GM18508 (cell line): ENCODE data around the gene CAMK2D.
A peak's percentile ranks its signal among the peaks of the same experiment; 100 is the strongest.

Experiments
- ATAC-seq: cut with Tn5 transposase; IDR thresholded peaks from one replicate; pipeline ENCODE4 v1.9.1; 2021; ENCODE audit warnings: moderate number of reproducible peaks; ENCODE audit not compliant: insufficient read depth, unreplicated experiment

CAMK2D gene

DNA sequence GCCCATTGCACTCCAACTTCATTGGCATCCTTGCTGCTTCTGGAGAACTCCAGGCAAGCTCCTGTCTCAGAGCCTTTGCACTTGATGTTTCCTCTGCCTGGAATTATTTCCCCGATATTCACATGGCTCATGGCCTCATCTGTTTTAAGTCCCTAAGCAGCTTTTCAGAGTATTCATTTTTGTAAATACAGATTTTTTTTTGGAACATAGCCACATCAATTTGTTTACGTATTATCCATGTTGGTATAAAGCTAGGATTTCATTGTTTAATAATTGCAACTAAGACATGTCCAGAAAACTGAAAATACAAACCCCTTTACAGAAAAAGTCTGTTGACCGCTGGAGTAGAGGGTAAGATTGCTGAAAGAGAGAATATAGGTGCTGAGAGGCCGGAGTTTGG is 142.0 kb downstream of the CAMK2D start:
- no peak for ATAC-seq

DNA sequence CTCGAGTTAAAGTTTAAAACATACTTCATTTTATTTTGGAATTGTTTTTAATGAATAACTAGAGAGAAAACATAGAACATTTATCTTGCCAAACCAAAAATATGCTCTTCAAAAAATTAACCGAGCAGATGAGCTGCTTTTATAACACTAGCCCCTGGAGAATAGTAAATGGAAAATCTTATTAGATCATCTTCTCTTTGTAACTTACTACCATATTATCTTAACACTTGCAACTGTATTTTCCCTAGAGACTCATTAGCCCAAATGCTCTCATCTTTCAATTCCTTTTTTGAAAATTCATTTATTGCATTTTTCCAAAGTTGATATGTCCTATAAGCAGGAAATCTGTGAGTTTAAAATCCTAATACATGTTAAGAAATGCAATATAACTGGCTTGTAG is 143.3 kb downstream of the CAMK2D start:
- ATAC-seq = no peak

DNA sequence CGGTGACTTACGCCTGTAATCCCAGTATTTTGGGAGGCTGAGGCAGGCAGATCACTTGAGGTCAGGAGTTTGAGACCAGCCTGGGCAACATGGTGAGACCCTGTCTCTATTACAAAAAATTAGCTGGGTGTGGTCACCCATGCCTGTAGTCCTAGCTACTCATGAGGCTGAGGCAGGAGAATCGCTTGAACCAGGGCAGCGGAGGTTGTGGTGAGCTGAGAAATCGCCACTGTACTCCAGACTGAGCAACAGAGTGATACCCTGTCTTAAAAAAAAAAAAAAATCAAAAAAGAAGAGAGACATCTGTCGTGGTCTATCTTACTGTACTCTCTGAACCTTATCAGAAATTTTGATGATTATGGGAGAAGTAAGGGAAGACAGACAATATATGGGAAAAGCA is 144.3 kb downstream of the CAMK2D start:
- no peak for ATAC-seq

DNA sequence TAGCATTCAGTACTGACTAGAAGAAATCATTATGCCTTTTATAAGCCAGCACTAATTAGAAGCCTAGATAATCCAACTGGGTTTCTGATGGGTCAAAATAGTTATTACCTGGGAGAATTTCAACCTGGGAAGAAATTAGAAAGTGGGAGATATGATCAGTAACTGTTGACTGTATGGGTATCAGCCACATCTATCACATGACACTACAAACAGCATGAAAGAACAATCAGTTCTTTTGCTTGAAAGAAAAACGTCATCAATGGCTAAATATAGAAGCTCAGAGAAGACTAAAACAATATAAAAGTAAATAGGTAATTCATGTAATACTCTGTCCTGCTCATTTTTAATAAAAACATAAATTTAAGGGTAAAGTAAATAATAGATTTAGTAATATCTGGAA is 145.1 kb downstream of the CAMK2D start:
- no peak for ATAC-seq

- ATAC-seq = no peak
Observed at GRCh38 chr4:113614414-113614813, 147.1 kb downstream of the CAMK2D start.

- ATAC-seq = no peak
Observed at GRCh38 chr4:113613503-113613902, 148.0 kb downstream of the CAMK2D start.

DNA sequence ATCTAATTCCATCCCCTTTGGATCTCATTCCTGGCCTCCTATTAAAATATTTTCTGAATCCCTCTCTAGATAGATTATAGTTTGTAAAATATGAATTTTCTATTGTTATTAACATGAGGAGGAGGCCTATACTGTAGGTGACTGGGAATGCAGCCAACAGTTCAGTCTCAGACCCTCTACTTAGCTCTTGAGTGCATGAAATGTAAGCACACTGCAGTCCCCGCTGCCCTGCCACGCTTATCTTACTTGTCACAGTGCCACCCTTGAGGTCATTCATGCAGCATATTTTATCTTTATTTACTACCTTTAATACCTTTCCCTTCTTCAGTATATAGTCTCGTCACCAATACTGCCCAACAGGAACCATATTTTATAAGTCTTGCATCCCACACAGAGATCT is 151.0 kb downstream of the CAMK2D start:
- no peak for ATAC-seq

GRCh38 chr4:113607998-113608397 is 153.5 kb downstream of the CAMK2D start:
- ATAC-seq = no peak

GRCh38 chr4:113607147-113607720 is 154.3 kb downstream of the CAMK2D start:
- ATAC-seq = no peak

DNA sequence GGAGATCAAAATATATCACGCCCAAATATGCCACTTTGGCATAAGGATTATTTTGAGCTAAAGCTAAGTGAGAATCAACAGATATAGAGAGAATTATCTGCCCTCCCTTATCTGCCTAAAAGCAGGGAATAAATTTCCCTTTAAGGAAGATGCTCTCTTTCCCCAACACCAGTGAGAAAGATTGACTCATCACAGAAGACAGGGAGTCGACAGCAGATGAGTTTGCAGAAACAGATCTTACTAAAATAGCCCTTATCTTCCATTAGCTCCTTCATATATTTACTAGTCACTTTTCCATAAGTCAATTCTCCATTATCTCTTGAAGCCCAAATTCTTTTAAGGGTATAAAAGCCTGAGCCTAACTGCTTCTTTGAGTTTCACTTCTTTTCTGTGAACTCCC is 156.6 kb downstream of the CAMK2D start:
- no peak for ATAC-seq

- ATAC-seq = no peak
Observed at GRCh38 chr4:113603911-113604310, 157.6 kb downstream of the CAMK2D start.

DNA sequence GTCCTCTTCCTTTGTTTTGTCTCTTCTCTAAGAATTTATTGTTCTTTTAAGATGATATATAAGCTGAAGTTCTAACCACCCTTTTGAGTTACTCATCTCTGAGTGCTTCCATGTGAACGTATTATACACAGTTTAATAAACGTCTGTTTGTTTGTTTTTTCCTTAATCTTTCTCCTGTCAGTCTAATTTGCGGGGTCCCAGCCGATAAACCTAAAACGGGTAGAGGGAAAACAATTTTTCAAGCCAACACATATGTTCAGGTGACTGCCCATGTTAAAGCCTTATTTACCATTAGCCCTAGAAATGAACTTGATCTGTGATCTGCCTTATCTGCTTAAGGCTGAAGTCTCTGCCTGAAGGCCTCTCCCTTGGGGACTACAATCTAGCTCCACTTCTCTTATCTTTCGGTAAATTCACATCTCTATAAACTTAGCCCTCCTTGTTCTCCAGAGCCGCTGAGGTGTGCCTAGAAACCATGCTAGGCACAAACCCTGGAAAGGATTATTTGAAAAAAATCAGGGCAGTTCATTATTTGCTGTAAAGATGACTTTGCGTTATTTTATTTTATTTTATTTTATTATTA is 158.8 kb downstream of the CAMK2D start:
- ATAC-seq = no peak

- ATAC-seq = no peak
Observed at GRCh38 chr4:113601636-113602035, 159.9 kb downstream of the CAMK2D start.

GRCh38 chr4:113596396-113596795 is 165.1 kb downstream of the CAMK2D start:
- ATAC-seq = no peak

GRCh38 chr4:113594231-113594556 is 167.3 kb downstream of the CAMK2D start:
- ATAC-seq = no peak

- no peak for ATAC-seq
Observed at GRCh38 chr4:113593400-113594230, 167.9 kb downstream of the CAMK2D start.

DNA sequence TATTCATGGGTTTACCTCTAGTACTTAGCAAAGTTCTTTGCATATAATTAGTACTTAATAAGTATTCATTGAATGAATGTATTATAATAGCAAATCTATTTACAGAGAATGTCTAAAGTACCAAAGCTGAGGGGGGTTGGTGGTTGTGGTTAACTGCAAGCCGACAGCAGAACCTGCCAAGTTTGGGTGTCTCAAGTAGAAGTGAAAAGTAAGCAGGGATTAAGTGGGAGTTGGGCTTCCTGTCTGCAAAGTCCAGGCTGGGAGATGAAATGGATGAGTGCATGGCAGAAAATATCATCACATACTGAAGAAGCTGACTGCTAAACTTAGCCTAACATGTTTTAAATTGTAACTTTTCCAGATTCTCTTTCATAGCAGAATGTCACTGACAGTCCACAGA is 169.6 kb downstream of the CAMK2D start:
- ATAC-seq = no peak

- ATAC-seq = peak; percentile 53
Observed at GRCh38 chr4:113588895-113589668, 172.5 kb downstream of the CAMK2D start.

- no peak for ATAC-seq
Observed at GRCh38 chr4:113587640-113588275, 173.8 kb downstream of the CAMK2D start.

GRCh38 chr4:113587156-113587555 is 174.4 kb downstream of the CAMK2D start:
- no peak for ATAC-seq

GRCh38 chr4:113586072-113586471 is 175.5 kb downstream of the CAMK2D start:
- no peak for ATAC-seq
